Measurements from ENCODE around the gene CCDC14.
"Not testable (repeated sequence)": the region's sequence is repeated elsewhere in the genome, so short reads cannot be mapped to it uniquely, and the experiment has no call there.

CCDC14 gene

GRCh38 chr3:123960781-123961507, at the start of gene CCDC14:
Gene CCDC14, minus strand, starts transcription at chr3:123961229. Its CDS starts 56 bp downstream, at chr3:123961173.
- peak; percentile 98 for DNase-seq (ENCODE audit: low read depth)
- TF ChIP-seq CTCF (conservative IDR thresholded peaks at IDR 0.05; ENCODE audit: low read depth, low read length): no peak
- H3K4me3 ChIP-seq (ENCODE audit: low read depth, low read length): peak within 1 kb of the TSS; percentile 85

- DNase-seq (ENCODE audit: low read depth); H3K4me3 ChIP-seq (ENCODE audit: low read depth, low read length): not testable (repeated sequence)
These were observed 47.3 kb upstream of the CCDC14 start for GRCh38 chr3:124008321-124008720.

GRCh38 chr3:124007186-124007585, 46.2 kb upstream of the CCDC14 start:
- no peak for DNase-seq (ENCODE audit: low read depth)
- no peak overlapping the region for H3K4me3 ChIP-seq (ENCODE audit: low read depth, low read length)
- no peak for TF ChIP-seq CTCF (conservative IDR thresholded peaks at IDR 0.05; ENCODE audit: low read depth, low read length)

GRCh38 chr3:124002405-124003079, 41.5 kb upstream of the CCDC14 start:
- H3K4me3 ChIP-seq (ENCODE audit: low read depth, low read length); DNase-seq (ENCODE audit: low read depth): not testable (repeated sequence)

GRCh38 chr3:124001366-124001765, 40.3 kb upstream of the CCDC14 start:
- DNase-seq (ENCODE audit: low read depth); H3K4me3 ChIP-seq (ENCODE audit: low read depth, low read length): not testable (repeated sequence)

- no peak for DNase-seq (ENCODE audit: low read depth)
- no peak for TF ChIP-seq CTCF (conservative IDR thresholded peaks at IDR 0.05; ENCODE audit: low read depth, low read length)
These were observed 36.5 kb upstream of the CCDC14 start for GRCh38 chr3:123997543-123997942.

GRCh38 chr3:123993818-123994217, 32.8 kb upstream of the CCDC14 start:
- no peak for DNase-seq (ENCODE audit: low read depth)
- no peak for TF ChIP-seq CTCF (conservative IDR thresholded peaks at IDR 0.05; ENCODE audit: low read depth, low read length)
- no peak overlapping the region for H3K4me3 ChIP-seq (ENCODE audit: low read depth, low read length)

More at GRCh38 chr3:123997543-123997942, 36.5 kb upstream of the CCDC14 start:
- H3K4me3 ChIP-seq (ENCODE audit: low read depth, low read length): no peak overlapping the region

- H3K4me3 ChIP-seq (ENCODE audit: low read depth, low read length): not testable (repeated sequence)
These were observed 30.9 kb upstream of the CCDC14 start, which contains the start of gene ROPN1 for GRCh38 chr3:123991730-123992588. Gene ROPN1, minus strand, starts transcription at chr3:123992124. Its CDS starts 11,643 bp downstream, at chr3:123980481.

More at GRCh38 chr3:123991730-123992588, 30.9 kb upstream of the CCDC14 start, which contains the start of gene ROPN1:
- DNase-seq (ENCODE audit: low read depth): not testable (repeated sequence)

Measured in choroid plexus epithelial cell (primary cell).